Measurements from ENCODE around the gene FBXL17. TPM values are rescaled to one million over a fixed set of nuclear protein-coding genes. Genes with fewer than 3 reads are reported as not detected.

The FBXL17 gene
- total and polyA plus RNA-seq, 9 of the 15 experiments (the other 6 are each of a cell fraction or from before 2014, with no cell fraction given): 0.32 to 5.4 (median 1.8) TPM

GRCh38 chr5:107888541-107888940 lies 493.4 kb downstream of the FBXL17 start:
- H3K9me1 ChIP-seq (ENCODE audit: control insufficient read depth, insufficient read depth, low read length): no peaks in the 10 kb centered on the region

DNA sequence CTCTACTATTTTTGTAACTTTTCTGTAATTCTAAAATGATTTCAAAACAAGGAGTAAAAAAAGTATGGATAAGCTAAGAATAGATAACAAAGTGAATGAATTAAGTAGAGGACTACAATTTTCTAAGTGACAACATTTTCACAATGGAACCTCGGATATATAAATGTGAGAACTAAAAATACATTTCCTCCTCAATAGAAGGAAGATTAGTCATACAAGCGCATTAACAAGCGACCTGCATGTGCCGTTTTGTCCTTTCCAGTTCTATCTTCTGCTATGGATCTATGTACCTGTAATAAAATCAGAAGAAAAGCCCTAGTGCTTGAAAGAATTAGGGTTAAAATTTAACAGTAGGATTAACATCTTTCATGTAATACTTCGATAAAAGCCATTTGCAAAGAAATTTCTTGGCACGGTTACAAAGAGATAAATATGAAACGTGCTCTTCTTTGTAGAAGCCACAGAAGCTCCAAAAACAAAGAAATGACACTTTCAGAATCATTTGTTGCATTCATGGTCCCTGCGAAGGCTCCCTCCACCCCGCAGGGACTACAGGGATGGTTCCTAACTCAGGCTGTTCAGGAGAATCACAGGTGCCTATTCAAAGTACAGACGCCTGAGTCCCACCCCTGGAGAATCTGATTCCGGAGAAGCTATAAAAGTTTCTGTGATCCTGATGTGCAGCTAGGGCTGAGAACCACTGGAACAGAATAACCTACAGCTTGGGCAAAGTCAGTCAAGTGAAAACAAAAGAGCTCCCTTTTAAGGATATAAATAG lies 494.5 kb downstream of the FBXL17 start:
- Histone ChIP-seq H3K27ac (ENCODE audit: extremely low read depth, low read depth, low read length) (no peak overlapping the region), H3K79me2 (ENCODE audit: control insufficient read depth, insufficient read depth, low read length) (no peaks in the 10 kb centered on the region), H2AFZ (ENCODE audit: low read depth, low read length) (no peak overlapping the region), H3K4me2 (ENCODE audit: insufficient read depth, low read length) (no peak overlapping the region), H3K36me3 (ENCODE audit: control insufficient read depth, insufficient read depth, low read length) (no peaks in the 10 kb centered on the region), H3K27me3 (ENCODE audit: control insufficient read depth in 2 of 2, insufficient read depth in 2 of 2, low read length in 2 of 2) (no peaks in the 10 kb centered on the region), H3K9me3 (replicated peaks; ENCODE audit: control insufficient read depth, insufficient read depth, low read depth, low read length) (no peaks in the 10 kb centered on the region), H3K4me3 (no peak overlapping the region), H3K4me1 (replicated peaks in 1 of 2; ENCODE audit: control insufficient read depth in 2 of 2, insufficient read depth in 2 of 2, low read length in 2 of 2) (no peaks in the 10 kb centered on the region), H4K20me1 (replicated peaks; ENCODE audit: control insufficient read depth, insufficient read depth, low read length) (no peaks in the 10 kb centered on the region), H3K9me1 (ENCODE audit: control insufficient read depth, insufficient read depth, low read length) (no peaks in the 10 kb centered on the region), H3K9ac (ENCODE audit: insufficient read depth in 1 of 2, low read depth in 2 of 2, low read length in 2 of 2) (no peak overlapping the region)
- intact Hi-C loops (cut with micrococcal nuclease): no loop called here
- POLR2A ChIA-PET: interaction anchor here (1.4 kb wide), 1 partner anchor 70 kb away, joined by 4 read pairs; no protein-coding TSS in a partner anchor
- CTCF ChIA-PET (ENCODE audit: low intra/inter-chr PET ratio): no interaction called here
- no peak for DNase-seq (ENCODE audit: extremely low read depth in 1 of 4, low spot score in 3 of 4)
- no TSS peak for BruUV-seq (replicated peaks)
- FAIRE-seq: no peak
- no peak for ATAC-seq
- in situ Hi-C loops (cut with MboI): no loop called here
- under 1% methylated on average over 11 of the region's 11 CpGs for WGBS (ENCODE audit: insufficient coverage, low coverage, missing lambda C conversion rate)
- TF ChIP-seq ILK (tag; IDR thresholded peaks at IDR 0.05; ENCODE audit: borderline replicate concordance, low read depth) (no peak), RBM15 (IDR thresholded peaks at IDR 0.05; ENCODE audit: insufficient read depth, low read length) (no peak), POLR2B (IDR thresholded peaks at IDR 0.05; ENCODE audit: low read depth, partially characterized antibody) (no peak), ZNF41 (CRISPR knock-in tag; conservative IDR thresholded peaks at IDR 0.05) (no peak), NONO (IDR thresholded peaks at IDR 0.05; ENCODE audit: low read depth in 2 of 2, low read length in 1 of 2) (no peak), TCF15 (CRISPR knock-in tag; IDR thresholded peaks at IDR 0.05) (no peak), NFXL1 (CRISPR knock-in tag; IDR thresholded peaks at IDR 0.05) (no peak), RCOR1 (IDR thresholded peaks at IDR 0.05; ENCODE audit: borderline replicate concordance in 1 of 2, low read depth in 2 of 2, low read length in 2 of 2) (no peak), RBM25 (IDR thresholded peaks at IDR 0.05; ENCODE audit: low read depth, low read length, severe bottlenecking) (no peak), YBX1 (IDR thresholded peaks at IDR 0.05) (no peak)
- TF ChIP-seq, protein P1, sequence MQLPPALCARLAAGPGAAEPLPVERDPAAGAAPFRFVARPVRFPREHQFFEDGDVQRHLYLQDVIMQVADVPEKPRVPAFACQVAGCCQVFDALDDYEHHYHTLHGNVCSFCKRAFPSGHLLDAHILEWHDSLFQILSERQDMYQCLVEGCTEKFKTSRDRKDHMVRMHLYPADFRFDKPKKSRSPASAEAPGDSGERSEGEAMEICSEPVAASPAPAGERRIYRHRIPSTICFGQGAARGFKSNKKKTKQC (CRISPR knock-in tag; IDR thresholded peaks at IDR 0.05): no peak

More at GRCh38 chr5:107888541-107888940, 493.4 kb downstream of the FBXL17 start:
- Histone ChIP-seq H3K27ac (ENCODE audit: extremely low read depth, low read depth, low read length) (no peak overlapping the region), H4K20me1 (replicated peaks; ENCODE audit: control insufficient read depth, insufficient read depth, low read length) (no peaks in the 10 kb centered on the region), H3K79me2 (ENCODE audit: control insufficient read depth, insufficient read depth, low read length) (no peaks in the 10 kb centered on the region), H3K4me2 (ENCODE audit: insufficient read depth, low read length) (no peak overlapping the region), H3K4me1 (replicated peaks in 1 of 2; ENCODE audit: control insufficient read depth in 2 of 2, insufficient read depth in 2 of 2, low read length in 2 of 2) (no peaks in the 10 kb centered on the region), H3K4me3 (no peak overlapping the region), H3K9ac (ENCODE audit: insufficient read depth in 1 of 2, low read depth in 2 of 2, low read length in 2 of 2) (no peak overlapping the region), H3K9me3 (replicated peaks; ENCODE audit: control insufficient read depth, insufficient read depth, low read depth, low read length) (no peaks in the 10 kb centered on the region), H2AFZ (ENCODE audit: low read depth, low read length) (no peak overlapping the region), H3K36me3 (ENCODE audit: control insufficient read depth, insufficient read depth, low read length) (no peaks in the 10 kb centered on the region), H3K27me3 (ENCODE audit: control insufficient read depth in 2 of 2, insufficient read depth in 2 of 2, low read length in 2 of 2) (no peaks in the 10 kb centered on the region)
- WGBS (ENCODE audit: insufficient coverage, low coverage, missing lambda C conversion rate): 1% methylated on average over 4 of the region's 4 CpGs
- in situ Hi-C loops (cut with MboI) (no loop called here), intact Hi-C loops (cut with micrococcal nuclease) (no loop called here)
- ChIA-PET CTCF (ENCODE audit: low intra/inter-chr PET ratio) (no interaction called here), POLR2A (no interaction called here)
- DNase-seq (ENCODE audit: extremely low read depth in 1 of 4, low spot score in 3 of 4) (no peak), ATAC-seq (no peak), FAIRE-seq (no peak)
- BruUV-seq (replicated peaks): no TSS peak
- no peak for TF ChIP-seq DIDO1 (tag; IDR thresholded peaks at IDR 0.05; ENCODE audit: low read depth)
- TF ChIP-seq EZH2 (IDR thresholded peaks at IDR 0.05; ENCODE audit: borderline replicate concordance, low read depth, low read length): no peak
- TF ChIP-seq ZNF384 (IDR thresholded peaks at IDR 0.05; ENCODE audit: low read depth, low read length): no peak
- no peak for TF ChIP-seq ELF2 (CRISPR knock-in tag; IDR thresholded peaks at IDR 0.05)
- TF ChIP-seq ZNF79 (CRISPR knock-in tag; IDR thresholded peaks at IDR 0.05; ENCODE audit: low read depth): no peak
- TF ChIP-seq ZNF717 (CRISPR knock-in tag; IDR thresholded peaks at IDR 0.05): no peak
- no peak for TF ChIP-seq POLR3G (IDR thresholded peaks at IDR 0.05; ENCODE audit: extremely low read depth, insufficient read length, insufficient replicate concordance)
- no peak for TF ChIP-seq SRF (CRISPR knock-in tag; IDR thresholded peaks at IDR 0.05)
- TF ChIP-seq SMARCA5 (IDR thresholded peaks at IDR 0.05): no peak
- TF ChIP-seq BACH1 (tag; IDR thresholded peaks at IDR 0.05): no peak
- TF ChIP-seq SUPT5H (IDR thresholded peaks at IDR 0.05): no peak
- no peak for TF ChIP-seq KDM1A (IDR thresholded peaks at IDR 0.05)

All from K562 (cell line).